ENCODE data around the gene NBPF12.
"Not testable (repeated sequence)": the region's sequence is repeated elsewhere in the genome, so short reads cannot be mapped to it uniquely, and the experiment has no call there.

DNA sequence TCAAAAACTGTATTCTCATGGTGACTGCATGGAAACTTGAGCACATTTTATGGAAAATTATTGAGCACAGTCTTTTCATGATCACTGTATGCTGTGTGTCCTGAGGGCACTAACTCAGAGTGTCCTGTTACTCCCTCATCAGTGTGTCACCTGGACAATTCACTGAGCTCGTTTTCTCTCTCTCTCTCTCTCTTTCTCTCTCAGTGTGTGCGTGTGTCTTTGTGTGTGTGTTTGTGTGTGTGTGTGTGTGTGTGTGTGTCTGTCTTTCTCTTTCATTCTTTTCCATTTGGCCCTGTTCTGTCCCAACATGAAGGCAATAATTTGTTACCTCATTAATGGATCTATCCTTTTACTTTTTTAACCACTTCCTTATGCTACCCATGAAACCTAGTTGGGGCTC, 49.4 kb downstream of the NBPF12 start:
- TF ChIP-seq EZH2 (IDR thresholded peaks at IDR 0.05; ENCODE audit: insufficient read depth, poor library complexity, severe bottlenecking); EZH2phosphoT487 (IDR thresholded peaks at IDR 0.05; ENCODE audit: insufficient read depth, low read depth): not testable (repeated sequence)
